ENCODE data around the gene OTX2. TPM values are rescaled to one million over a fixed set of nuclear protein-coding genes. Genes with fewer than 3 reads are reported as not detected.

The OTX2 gene
- polyA plus RNA-seq (ENCODE audit: insufficient read length in 4 of 4), result not detected

DNA sequence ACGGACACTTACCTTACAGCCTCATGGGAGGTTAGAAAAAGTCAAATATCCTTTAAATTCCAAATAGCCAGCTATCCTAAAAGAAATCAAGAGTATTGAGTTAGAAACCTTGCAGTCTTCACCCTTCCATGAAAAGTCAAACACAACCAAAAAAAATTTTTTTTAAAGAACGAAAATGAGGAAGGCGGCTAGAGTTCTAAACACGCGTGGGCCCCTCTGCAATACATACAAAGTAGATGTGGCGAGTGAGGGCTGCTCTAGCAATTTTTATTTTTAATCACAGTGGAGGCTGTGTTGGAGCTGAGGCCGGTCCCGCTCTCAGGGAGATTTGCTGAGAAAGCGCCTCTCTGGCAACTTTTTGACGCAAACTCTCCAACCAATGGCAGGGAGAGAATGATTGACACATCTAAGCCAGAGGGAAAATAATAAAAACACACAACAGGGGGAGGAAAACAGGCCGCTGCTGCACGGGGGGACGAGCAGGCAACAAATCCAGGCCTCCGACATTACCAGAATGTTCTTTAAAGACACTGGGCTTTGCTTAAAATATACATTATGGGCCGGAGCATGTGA, at the start of gene OTX2:
Gene OTX2, minus strand, starts transcription at position 333 of the 573 bp plus-strand sequence. CDS start 5,023 bp downstream, outside the sequence.
- DNase-seq (ENCODE audit: low read depth in 4 of 4, low spot score in 3 of 4), result no peak

DNA sequence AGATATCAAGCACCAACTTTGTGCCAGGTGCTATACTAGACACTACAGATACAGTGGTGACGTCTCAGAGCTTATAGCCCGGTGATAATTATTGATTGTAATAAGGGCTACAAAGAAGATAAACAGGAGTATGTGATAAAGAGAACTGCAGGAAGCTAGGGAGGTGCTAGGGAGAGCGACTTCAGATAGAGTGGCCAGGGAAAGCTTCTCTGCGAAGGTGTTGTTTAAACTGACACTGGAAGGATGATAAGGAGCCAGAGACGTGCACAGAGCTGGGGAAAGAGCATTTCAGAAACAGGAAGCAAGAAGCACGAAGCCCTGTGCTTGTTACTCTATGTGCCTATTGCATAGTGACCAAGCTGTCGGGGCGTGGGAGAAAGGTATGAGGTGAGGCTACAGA, 48.1 kb upstream of the OTX2 start:
- DNase-seq (ENCODE audit: low read depth in 4 of 4, low spot score in 3 of 4), result no peak

DNA sequence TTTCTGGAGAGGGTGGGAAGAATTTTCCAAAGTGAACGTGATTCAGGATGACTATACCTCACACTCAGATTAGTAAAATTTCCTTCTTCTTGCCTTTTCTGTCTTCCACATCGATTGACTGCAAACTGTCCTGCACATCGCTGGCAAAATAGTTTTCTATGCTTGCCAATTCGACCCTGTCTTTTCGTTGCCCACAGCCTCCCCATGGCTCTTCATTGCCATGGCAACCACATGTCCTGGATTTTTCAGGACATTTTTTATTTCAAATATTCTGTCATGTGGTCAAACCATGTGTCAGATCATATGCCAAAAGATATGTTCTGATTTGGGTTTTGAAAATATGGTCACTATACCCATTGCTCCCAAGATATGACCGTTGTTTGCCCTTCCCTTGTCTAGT, 46.9 kb upstream of the OTX2 start:
- no peak for DNase-seq (ENCODE audit: low read depth in 4 of 4, low spot score in 3 of 4)

DNA sequence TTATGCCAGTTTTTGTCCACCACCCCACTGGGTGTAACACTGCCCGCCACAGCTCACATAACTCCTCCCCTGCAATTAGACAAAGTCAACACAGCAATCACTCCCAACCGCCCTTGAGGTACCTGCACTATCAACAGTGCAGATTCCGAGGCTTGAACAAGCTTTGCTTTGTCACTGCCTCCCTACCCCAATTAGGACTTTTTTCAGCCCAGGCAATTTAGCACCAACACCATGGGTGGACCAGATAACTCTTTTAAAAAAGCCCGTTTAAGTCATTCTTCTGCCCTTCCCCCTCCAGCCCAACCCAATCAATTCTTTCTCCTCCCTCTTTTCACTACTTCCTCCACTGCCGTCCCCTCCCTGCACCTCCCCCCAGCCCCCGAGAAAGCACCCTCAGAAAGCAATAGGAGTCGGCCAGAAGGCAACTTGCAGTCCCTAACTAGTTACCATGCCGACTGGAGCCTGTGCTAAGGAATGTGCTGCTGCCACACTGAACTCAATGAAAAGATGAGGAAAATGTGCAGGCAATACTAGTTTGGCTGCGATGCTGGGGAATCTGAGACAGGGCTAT, 45.7 kb upstream of the OTX2 start:
- DNase-seq (ENCODE audit: low read depth in 4 of 4, low spot score in 3 of 4), result no peak

DNA sequence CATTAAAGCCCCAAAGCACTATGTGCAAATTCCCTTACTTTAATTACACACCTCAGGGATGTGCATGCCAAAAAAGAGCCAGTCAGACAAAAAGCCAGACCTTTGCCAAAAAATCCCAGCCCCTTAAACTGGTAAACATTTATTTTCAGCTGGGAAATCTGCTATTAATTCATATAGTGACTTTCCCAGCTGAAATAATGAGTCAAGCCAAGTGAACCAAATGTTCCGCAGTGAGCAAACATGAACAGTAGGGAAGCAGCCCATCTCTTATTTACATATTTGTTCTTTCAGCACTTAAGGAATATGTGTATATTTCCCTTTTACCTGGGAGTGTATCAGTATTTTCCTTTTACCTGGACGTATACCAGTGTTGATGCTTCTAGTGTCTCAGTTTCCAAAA, 44.0 kb upstream of the OTX2 start:
- DNase-seq (ENCODE audit: low read depth in 4 of 4, low spot score in 3 of 4), result no peak

DNA sequence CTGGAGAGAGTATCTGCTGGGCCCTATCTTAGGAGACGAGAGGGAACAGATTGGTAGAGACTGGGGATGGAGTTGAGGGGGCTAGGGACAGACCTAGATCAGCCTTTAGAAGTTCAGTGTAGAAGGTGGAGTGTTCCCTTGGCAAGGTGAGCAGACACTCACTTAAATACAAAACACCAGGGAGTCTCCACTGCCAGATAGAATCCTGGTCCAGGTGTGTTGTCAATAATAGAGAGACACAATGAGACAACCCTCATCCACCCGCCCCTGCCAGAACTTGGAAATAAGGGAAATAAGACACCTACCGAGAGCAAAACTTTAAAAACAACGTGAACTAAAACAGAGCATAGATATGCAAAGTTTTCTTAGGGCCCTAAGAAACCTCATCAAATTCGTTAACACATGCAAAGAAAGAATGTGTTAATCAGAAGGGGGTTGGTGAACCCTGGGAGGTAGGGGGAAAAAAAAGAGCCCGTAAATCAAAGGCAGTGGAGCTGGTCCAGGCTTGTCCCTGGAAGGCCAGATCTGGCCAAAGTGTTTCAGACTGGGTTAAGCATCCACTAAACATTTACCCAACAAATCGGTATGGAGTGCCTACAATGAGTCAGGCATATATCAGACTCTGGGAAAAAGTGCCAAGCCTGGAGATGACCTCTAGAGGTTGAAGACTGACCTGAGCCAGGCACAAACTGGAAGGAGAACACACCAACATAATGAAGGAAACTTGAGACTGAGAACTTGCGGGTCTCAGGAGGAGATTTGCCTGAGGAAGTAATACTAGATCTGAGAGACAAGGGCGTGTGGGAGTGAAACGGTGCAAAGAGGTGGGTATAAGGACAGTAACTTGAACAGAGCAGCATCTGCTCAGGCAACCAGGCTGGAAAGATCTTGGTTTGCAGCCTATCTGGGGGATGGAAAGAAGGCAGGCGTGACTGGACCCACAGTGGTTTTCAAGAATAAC, 37.0 kb upstream of the OTX2 start:
- peak in 1 of 4 donors; percentile 30 for DNase-seq (ENCODE audit: low read depth in 4 of 4, low spot score in 3 of 4)

DNA sequence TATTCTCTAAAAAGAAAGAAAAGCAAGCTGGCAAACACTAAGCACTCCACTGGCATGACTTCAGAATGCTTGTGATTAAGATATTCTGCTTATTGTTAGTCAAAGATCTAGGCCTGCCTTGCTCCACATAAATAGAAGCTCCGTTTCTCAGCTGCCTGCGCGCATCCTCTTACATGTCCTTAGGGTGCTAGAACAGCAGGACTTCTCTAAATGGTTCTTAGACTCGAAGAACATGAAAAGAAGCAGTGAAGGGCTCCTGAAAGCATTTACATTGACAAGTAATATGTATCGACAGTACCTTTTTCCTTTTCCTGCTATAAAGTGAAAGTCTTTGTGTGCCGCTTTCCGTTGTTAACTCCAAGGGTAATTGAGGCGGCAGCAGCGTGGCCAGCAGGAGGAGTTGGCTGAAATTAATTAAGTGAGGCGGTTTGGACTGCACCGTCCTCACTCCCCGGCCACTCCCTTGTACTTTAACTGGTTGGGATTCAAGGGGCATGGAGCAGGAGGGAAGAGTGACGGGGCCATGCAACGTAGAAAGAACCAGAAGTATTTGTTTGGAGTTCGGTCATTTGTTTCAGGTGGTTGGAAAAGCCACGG, 34.2 kb upstream of the OTX2 start:
- no peak for DNase-seq (ENCODE audit: low read depth in 4 of 4, low spot score in 3 of 4)

DNA sequence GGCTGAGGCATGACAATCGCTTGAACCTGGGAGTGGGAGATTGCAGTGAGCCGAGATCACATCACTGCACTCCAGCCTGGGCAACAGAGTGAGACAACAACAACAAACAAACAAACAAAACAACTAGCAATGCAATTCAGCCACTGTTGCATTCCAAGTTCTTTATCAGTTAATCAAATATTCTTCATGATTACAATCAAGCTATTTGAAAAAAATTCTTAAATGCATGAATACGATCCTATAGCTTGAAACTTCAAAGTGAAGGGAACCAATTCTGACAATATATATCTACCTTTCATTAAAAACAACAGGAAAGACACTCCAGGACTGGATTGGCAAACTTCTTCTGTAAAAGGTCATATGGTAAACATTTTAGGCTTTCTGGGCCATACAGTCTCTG, 31.3 kb upstream of the OTX2 start:
- DNase-seq (ENCODE audit: low read depth in 4 of 4, low spot score in 3 of 4), result no peak

DNA sequence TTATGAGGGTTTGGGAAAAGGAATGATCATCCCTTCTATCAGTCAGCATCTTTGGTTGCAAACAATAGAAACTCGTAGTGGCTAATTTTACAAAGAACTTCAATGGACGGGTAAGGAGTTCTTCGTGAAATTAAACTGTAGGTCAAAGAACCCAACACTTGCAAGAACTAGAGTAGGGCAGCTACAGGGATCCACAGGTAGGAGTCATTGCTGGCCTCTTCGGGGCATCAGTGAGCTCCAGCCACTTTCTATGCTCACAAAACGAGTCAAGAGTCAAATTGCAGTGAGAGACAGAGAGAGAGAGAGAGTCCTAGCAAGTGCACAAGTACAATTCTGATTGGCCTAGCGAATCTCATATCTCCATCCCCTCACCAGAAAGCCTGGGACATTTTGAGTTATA, 29.9 kb upstream of the OTX2 start:
- DNase-seq (ENCODE audit: low read depth in 4 of 4, low spot score in 3 of 4), result no peak

DNA sequence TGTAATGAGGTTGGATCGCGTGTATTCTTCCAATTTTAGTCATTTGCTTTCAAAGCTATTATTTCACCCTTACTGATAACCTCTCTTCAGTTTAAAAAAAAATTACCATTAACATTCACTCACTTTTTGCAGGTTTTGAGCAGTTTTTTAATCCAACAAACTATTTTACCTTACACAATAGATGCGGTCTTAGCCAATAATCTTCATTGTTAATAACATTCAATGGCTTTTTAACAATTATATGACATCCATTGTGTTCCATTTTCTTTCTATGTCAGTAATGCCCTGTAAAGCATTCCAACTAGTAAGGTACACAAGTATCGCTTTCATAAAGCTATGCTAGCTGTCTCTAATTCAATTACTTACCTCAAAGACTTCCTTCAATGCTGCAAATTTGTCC, 18.9 kb upstream of the OTX2 start:
- DNase-seq (ENCODE audit: low read depth in 4 of 4, low spot score in 3 of 4), result no peak

DNA sequence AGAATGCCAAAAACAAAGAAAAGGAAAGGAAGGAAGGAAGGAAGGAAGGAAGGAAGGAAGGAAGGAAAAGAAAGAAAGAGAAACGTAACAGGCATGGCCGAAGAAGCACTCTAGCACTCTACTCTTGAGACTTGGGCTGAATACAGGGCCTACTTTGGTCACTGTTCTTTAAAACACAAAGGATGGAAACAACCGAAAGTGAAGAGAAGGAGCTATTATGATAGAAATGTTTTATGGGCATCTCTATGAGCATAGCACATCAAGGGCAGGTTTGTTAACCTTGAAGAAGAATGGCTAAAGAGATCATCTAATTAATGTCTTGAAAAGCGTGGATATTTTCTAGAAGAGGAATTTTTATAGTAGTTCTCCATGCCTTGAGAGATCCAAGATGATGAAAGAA, 15.9 kb upstream of the OTX2 start:
- no peak for DNase-seq (ENCODE audit: low read depth in 4 of 4, low spot score in 3 of 4)

DNA sequence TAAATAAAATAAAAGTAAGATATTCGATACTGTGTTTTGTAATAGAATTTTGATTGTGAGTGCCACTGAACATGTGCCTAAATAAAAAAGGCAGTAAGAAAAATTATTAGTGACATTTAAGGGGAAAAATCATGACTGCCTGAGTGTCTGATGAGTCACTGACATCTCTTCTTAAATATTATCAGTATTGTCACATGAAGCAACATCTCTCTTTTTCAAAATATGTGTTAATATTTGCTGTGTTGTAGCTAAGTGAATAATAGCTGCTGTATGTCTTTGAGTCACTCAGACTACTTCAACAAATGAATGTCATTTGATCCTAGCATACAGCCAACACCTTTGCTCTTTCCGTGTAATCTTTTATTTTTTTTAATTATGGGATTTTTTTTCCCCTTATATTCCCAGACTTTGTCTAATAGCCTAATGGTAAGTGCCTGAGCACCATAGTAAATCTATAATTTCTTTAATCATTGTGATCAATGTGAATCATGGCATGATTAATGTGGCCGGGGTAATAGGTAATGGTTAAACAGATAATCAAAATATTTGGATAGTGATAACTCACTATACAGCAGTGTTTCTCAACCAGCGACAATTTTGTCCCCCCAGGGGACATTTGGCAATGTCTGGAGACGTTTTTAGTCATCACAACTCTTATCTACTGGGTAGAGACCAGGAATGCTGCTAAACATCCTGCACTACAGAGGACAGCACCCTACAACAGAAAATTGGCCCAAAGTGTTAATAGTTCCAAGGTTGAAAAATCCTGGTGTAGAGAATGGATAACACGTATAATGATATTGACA, 11.7 kb upstream of the OTX2 start:
- no peak for DNase-seq (ENCODE audit: low read depth in 4 of 4, low spot score in 3 of 4)

DNA sequence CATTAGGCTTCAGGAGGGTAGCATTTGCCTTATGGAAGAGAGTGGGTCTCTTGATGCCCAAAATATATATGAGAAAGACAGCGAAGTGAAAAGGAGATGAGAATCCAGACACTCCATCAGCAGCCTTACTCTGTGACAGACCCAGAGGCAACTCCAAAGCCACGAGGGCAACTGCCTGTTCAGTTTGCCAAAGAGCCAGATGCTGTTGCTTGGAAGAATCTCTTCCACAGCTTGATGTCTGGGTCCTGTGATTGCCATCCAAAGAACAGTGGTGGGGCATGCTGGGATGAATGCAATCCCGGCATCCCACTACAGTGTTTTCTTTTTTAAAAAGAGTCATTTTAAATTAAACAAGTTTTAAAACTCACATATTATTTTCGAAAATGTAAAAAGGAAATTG, 10.9 kb upstream of the OTX2 start:
- DNase-seq (ENCODE audit: low read depth in 4 of 4, low spot score in 3 of 4), result no peak

DNA sequence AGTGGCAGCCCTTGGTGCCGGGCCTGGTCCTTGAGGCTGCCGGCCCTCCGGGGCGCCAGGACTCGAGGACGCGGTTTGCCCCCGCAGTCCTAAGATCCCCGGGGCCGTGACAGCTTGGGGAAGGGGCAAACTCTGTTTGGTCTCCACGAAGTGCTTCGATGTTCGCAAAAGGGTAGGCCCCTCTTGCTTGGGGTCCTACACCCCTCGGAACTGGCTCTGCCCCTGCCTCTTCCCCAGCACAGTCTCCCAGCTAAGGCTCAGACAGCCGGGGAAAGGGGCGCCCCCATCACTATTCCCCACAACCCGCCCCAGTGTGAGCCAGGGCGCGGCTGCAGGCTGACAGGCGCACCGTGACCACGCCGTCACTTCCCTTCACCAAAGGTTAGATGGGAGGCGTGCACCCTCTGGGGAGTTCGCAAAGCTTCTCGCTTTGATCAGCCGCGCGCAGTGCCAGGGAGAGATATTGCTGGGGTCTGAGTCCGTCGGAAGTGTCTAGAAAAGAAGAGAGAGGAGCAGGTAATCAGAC, 7.2 kb upstream of the OTX2 start:
- no peak for DNase-seq (ENCODE audit: low read depth in 4 of 4, low spot score in 3 of 4)

DNA sequence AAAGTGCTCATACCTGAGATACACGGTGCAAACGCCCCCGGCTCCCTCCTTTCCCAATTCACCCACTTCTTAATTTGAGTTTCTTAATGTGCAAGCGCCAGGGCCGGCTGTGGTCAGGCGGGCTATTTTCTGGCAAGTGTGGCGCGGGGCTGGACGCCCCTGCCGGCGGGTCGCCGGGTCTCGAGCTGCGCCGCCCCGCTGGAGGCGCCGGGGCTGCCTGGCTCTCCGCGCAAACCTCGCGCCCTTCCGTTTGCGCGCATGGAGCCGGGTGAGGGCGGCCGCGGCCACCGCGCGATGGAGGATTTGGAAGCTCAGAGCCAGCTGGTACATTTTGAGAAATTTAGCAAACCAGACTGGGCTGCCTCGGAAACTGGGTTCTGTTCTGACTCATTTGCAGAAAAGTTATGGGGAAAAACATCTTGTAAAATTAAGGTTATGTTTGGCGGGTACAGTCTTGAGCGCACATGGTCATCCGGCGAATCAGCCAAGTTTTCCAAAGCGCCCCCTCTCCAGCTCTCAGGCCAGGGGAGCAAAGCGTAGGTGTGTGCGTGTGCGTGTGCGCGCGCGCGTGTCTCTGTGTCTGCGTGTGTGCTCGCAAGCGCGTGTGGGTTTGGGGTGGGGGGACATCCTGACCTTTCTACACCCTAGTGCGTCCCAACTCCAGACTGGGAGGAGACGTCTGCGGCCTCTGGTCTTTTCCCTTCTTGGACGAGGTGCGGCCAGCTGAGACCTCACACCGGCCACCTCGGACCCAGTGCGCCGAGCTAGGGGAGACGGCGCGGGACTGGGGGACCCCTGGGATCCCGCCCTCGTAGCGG, 6.5 kb upstream of the OTX2 start:
- no peak for DNase-seq (ENCODE audit: low read depth in 4 of 4, low spot score in 3 of 4)

DNA sequence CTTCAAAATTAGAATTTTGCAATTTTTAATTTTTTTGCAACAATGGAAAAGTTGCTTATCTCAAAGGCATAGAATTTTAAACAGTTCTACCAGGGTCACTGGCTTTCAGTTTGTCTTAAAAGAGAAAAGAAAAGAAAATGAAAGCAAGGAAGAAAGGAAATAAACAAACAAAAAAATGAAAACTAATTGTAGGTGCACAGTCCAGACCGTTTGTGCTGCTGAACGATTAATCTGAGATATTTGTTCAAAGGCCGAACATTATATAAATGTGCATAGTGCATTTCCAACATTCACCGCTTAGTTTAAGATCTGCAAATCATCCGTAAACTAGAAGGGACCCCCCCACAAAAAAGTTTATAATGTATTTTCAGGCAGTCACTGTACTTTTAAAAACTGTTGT, 5.5 kb upstream of the OTX2 start:
- no peak for DNase-seq (ENCODE audit: low read depth in 4 of 4, low spot score in 3 of 4)

DNA sequence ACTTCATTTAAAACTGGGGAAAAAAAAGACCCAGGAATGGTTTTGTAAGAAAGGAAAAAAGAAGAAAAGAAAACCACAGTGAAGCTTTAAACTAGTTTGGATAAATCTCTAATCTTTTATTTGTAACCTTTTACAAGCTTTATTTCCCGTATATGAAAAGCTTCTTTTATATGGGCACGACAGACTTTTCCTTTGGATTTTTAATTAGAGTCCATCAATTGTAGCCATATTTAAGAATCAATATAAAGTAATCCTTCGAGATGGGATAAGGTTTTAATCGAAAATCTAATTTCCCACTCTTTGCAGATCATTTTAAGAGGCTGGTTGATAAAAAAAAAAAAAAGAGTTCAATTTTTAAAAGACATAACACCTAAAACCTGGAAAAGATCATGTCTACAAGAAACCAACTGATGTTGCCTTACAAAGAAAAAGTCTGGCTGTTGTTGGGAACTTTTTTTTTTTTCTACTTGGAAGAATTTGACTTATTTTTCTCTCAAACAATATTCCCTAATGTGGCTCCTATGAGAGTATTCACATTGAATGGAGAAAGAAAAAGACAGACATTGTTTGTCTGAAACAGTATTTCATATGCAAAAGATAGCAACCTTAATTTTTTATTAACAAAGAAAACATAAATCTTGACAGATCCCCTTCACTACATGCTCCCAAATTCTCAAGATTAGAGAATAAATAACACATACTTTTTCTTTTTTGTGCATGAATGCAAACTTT, 4.9 kb upstream of the OTX2 start:
- DNase-seq (ENCODE audit: low read depth in 4 of 4, low spot score in 3 of 4), result no peak

DNA sequence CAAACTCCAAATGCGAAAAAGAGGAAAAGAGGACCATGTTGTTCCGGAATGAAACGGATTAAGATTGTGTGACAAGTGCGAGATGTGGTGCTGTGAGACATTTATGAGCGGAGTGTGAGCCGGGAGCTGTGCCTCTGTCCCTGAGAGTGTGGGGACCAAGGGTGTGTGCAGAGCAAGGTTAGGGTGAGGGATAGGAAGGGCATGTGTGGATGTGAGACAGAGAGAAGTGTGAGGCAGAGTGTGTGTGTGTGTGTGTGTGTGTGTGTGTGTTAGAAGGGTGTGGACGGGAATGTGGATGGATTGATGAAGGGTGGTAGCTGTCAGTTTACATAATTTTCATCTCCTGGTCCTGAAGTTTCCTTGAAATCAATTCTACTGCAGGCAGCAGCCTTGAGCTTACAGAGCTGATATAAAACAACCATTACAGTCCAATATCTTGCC, 4.3 kb upstream of the OTX2 start:
- DNase-seq (ENCODE audit: low read depth in 4 of 4, low spot score in 3 of 4), result no peak

DNA sequence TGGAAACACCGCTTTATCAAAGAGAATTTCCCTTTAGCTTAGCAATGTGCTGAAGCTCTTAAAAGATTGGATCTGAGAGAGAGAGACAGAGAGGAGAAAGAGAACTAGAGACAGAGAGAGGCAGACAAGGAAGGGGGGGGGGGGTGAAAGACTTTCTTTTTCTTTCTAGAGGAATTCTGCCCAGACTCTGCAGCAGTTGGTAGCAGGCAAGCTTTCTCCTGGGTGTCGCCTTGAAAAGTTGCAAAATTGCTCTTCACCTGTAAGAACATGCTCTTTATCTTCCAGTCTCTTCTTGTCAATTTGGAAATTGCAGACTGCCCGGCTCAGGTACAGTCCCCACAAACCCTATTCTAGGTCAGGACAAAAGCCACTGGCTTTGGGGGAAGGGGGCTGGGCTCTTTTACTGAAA, 2.9 kb upstream of the OTX2 start:
- no peak for DNase-seq (ENCODE audit: low read depth in 4 of 4, low spot score in 3 of 4)
